A549 (cell line): ENCODE results near the gene HOXA4. TPM values are rescaled to one million over a fixed set of nuclear protein-coding genes. Genes with fewer than 3 reads are reported as not detected.

Experiments
- ATAC-seq, 2 experiments: fragments of 200-7000 bp in 1 of 2; fragments of >200 bp in 1 of 2; cut with Nextera tagmentation in 1 of 2; cut with Tn5 transposase in 1 of 2; 3 replicates each; pipeline versions ENCODE4 v1.8.0 to v1.9.1; 2018 to 2020; ENCODE audit warnings: mild to moderate bottlenecking in 1 of 2, moderate library complexity in 1 of 2
- CTCF ChIA-PET: fragments of 300-600 bp; sonication (Branson Sonifier 250); formaldehyde crosslinking; extraction: SDS; loops from one replicate; lab custom pipeline; 2021; ENCODE audit warnings: antibody characterized with exemption, inconsistent platforms; lab: Yijun Ruan, JAX
- POLR2A ChIA-PET: fragments of 350-600 bp; formaldehyde crosslinking; extraction: SDS; loops from one replicate; lab custom pipeline; 2021; ENCODE audit warnings: antibody characterized with exemption, inconsistent platforms; lab: Yijun Ruan, JAX
- DNase-seq, 2 experiments: peaks; one replicate each; pipeline versions ENCODE4 v3.0.0 to v3.0.0-alpha.2; 2011 to 2016; ENCODE audit warnings: low read depth in 1 of 2, low spot score in 1 of 2
- FAIRE-seq: peaks from 2 replicates; lab custom pipeline; 2011; peaks lifted over from hg19 to GRCh38; lab: Jason Lieb, UNC
- H3K27ac ChIP-seq, 2 experiments: fragments of >200 bp; sonication (Bioruptor Twin); formaldehyde crosslinking; 3 replicates each; pipeline ENCODE4 v1.5.1; 2016 to 2017
- H3K4me1 ChIP-seq: fragments of >200 bp; sonication (Bioruptor Twin); formaldehyde crosslinking; 3 replicates; pipeline ENCODE4 v1.6.1; 2016
- H3K4me2 ChIP-seq: fragments of >200 bp; sonication (Bioruptor Twin); formaldehyde crosslinking; 3 replicates; pipeline ENCODE4 v1.6.1; 2016
- H3K4me3 ChIP-seq: fragments of >200 bp; sonication (Bioruptor Twin); formaldehyde crosslinking; 3 replicates; pipeline ENCODE4 v1.5.1; 2016
- H3K9me3 ChIP-seq: fragments of >200 bp; sonication (Bioruptor Twin); formaldehyde crosslinking; 3 replicates; pipeline ENCODE4 v1.6.1; 2016
- ATOH8 ChIP-seq: fragments of 250-450 bp; sonication (Bioruptor Pico); IDR thresholded peaks from 2 replicates; pipeline ENCODE4 v1.5.0; 2020; ENCODE audit warnings: low read depth, mild to moderate bottlenecking, moderate library complexity
- CBX2 ChIP-seq: fragments of 200-600 bp; sonication (generic); IDR thresholded peaks from 2 replicates; pipeline ENCODE4 v1.6.1; 2016; ENCODE audit warnings: low read depth, mild to moderate bottlenecking, borderline replicate concordance
- CBX8 ChIP-seq: fragments of 200-600 bp; sonication (generic); IDR thresholded peaks from 2 replicates; pipeline ENCODE4 v1.6.1; 2016
- CHD2 ChIP-seq: fragments of 150-350 bp; IDR thresholded peaks from 2 replicates; pipeline ENCODE4 v1.6.1; 2014; ENCODE audit warnings: low read length; ENCODE audit not compliant: partially characterized antibody
- CTCF ChIP-seq: fragments of >200 bp; sonication (Bioruptor Twin); formaldehyde crosslinking; IDR thresholded peaks from 3 replicates; pipeline ENCODE4 v1.5.1; 2016
- E2F6 ChIP-seq: IDR thresholded peaks from 2 replicates; pipeline ENCODE4 v1.6.1; 2012; ENCODE audit warnings: low read depth, borderline replicate concordance
- EHF ChIP-seq: fragments of 250-450 bp; sonication (Bioruptor Pico); IDR thresholded peaks from 2 replicates; pipeline ENCODE4 v1.5.0; 2020; ENCODE audit warnings: mild to moderate bottlenecking
- EHMT2 ChIP-seq: fragments of 200-600 bp; sonication (generic); IDR thresholded peaks from 2 replicates; pipeline ENCODE4 v1.6.1; 2016; ENCODE audit warnings: antibody characterized with exemption, low read depth, mild to moderate bottlenecking, moderate library complexity
- ELK1 ChIP-seq: fragments of 150-350 bp; IDR thresholded peaks from 2 replicates; pipeline ENCODE4 v1.6.1; 2014; ENCODE audit warnings: low read depth, mild to moderate bottlenecking, low read length
- EP300 ChIP-seq, 2 experiments: fragments of >200 bp; sonication (Bioruptor Twin); formaldehyde crosslinking; IDR thresholded peaks; 2 replicates in 1 of 2; 3 replicates in 1 of 2; pipeline ENCODE4 v1.6.1; 2016 to 2017
- ESRRA ChIP-seq: fragments of 150-350 bp; IDR thresholded peaks from 2 replicates; pipeline ENCODE4 v1.6.1; 2014; ENCODE audit warnings: mild to moderate bottlenecking, low read length, borderline replicate concordance
- FOSB ChIP-seq: fragments of 250-450 bp; sonication (Bioruptor Pico); IDR thresholded peaks from 2 replicates; pipeline ENCODE4 v1.5.0; 2020; ENCODE audit warnings: mild to moderate bottlenecking, moderate library complexity
- FOSL2 ChIP-seq, 2 experiments: fragments of 450-650 bp in 1 of 2; fragments of >200 bp in 1 of 2; sonication (Bioruptor Twin) in 1 of 2; formaldehyde crosslinking; IDR thresholded peaks; 2 replicates each; pipeline versions ENCODE4 v1.5.0 to v1.6.1; 2016 to 2020; ENCODE audit warnings: mild to moderate bottlenecking in 1 of 2, moderate library complexity in 1 of 2
- FOXS1 ChIP-seq: fragments of 250-450 bp; sonication (Bioruptor Pico); IDR thresholded peaks from 2 replicates; pipeline ENCODE4 v1.5.0; 2020; ENCODE audit warnings: mild to moderate bottlenecking, moderate library complexity
- GATA3 ChIP-seq: IDR thresholded peaks from 2 replicates; pipeline ENCODE4 v1.6.1; 2012; ENCODE audit warnings: borderline replicate concordance
- HDAC2 ChIP-seq: fragments of 200-600 bp; sonication (generic); IDR thresholded peaks from 2 replicates; pipeline ENCODE4 v1.6.1; 2016
- HES2 ChIP-seq: fragments of >200 bp; sonication (Bioruptor Twin); formaldehyde crosslinking; IDR thresholded peaks from 2 replicates; pipeline ENCODE4 v1.6.1; 2016
- HOXB5 ChIP-seq: fragments of 250-450 bp; sonication (Bioruptor Pico); IDR thresholded peaks from 2 replicates; pipeline ENCODE4 v1.5.0; 2020; ENCODE audit warnings: mild to moderate bottlenecking, moderate library complexity
- JUN ChIP-seq, 2 experiments: fragments of >200 bp; sonication (Bioruptor Twin); formaldehyde crosslinking; IDR thresholded peaks; 2 replicates in 1 of 2; 3 replicates in 1 of 2; pipeline ENCODE4 v1.6.1; 2016 to 2017
- JUNB ChIP-seq: fragments of >200 bp; sonication (Bioruptor Twin); formaldehyde crosslinking; IDR thresholded peaks from 2 replicates; pipeline ENCODE4 v1.6.1; 2016
- KDM1A ChIP-seq: fragments of 200-600 bp; sonication (generic); IDR thresholded peaks from 2 replicates; pipeline ENCODE4 v1.6.1; 2016; ENCODE audit warnings: low read depth, mild to moderate bottlenecking
- KDM5A ChIP-seq: fragments of 200-600 bp; sonication (generic); IDR thresholded peaks from 2 replicates; pipeline ENCODE4 v1.6.1; 2016; ENCODE audit warnings: antibody characterized with exemption, mild to moderate bottlenecking
- MAFK ChIP-seq: fragments of 450-650 bp; IDR thresholded peaks from 2 replicates; pipeline ENCODE4 v1.6.1; 2014; ENCODE audit not compliant: partially characterized antibody
- MAZ ChIP-seq: fragments of 150-350 bp; IDR thresholded peaks from 2 replicates; pipeline ENCODE4 v1.6.1; 2014; ENCODE audit warnings: antibody characterized with exemption, low read depth, low read length, borderline replicate concordance
- MYC ChIP-seq: IDR thresholded peaks from 2 replicates; pipeline ENCODE4 v1.6.1; 2012; ENCODE audit warnings: mild to moderate bottlenecking, inconsistent platforms, low read length, improper control_type of control experiment, borderline replicate concordance
- NFE2L2 ChIP-seq: fragments of 150-350 bp; conservative IDR thresholded peaks from 2 replicates; pipeline ENCODE4 v1.6.1; 2014; ENCODE audit warnings: low read length
- NR3C1 ChIP-seq: fragments of >200 bp; sonication (Bioruptor Twin); formaldehyde crosslinking; IDR thresholded peaks from 3 replicates; pipeline ENCODE4 v1.6.1; 2017
- PBX3 ChIP-seq: IDR thresholded peaks from 2 replicates; pipeline ENCODE4 v1.6.1; 2012
- PHF8 ChIP-seq: fragments of 200-600 bp; sonication (generic); IDR thresholded peaks from 2 replicates; pipeline ENCODE4 v1.6.1; 2016; ENCODE audit warnings: low read depth, mild to moderate bottlenecking, antibody characterized with exemption, moderate library complexity, borderline replicate concordance
- RAD21 ChIP-seq, 2 experiments: fragments of >200 bp in 1 of 2; sonication (Bioruptor Twin) in 1 of 2; formaldehyde crosslinking in 1 of 2; IDR thresholded peaks in 1 of 2; conservative IDR thresholded peaks in 1 of 2; 2 replicates in 1 of 2; 3 replicates in 1 of 2; pipeline ENCODE4 v1.6.1; 2012 to 2018; ENCODE audit warnings: inconsistent platforms in 1 of 2
- RNF2 ChIP-seq: fragments of 200-600 bp; sonication (generic); IDR thresholded peaks from 2 replicates; pipeline ENCODE4 v1.6.1; 2016; ENCODE audit warnings: low read depth, mild to moderate bottlenecking, antibody characterized with exemption, moderate library complexity, borderline replicate concordance
- SMC3 ChIP-seq: fragments of >200 bp; sonication (Bioruptor Twin); formaldehyde crosslinking; IDR thresholded peaks from 3 replicates; pipeline ENCODE4 v1.6.1; 2018; ENCODE audit warnings: inconsistent platforms
- TFCP2L1 ChIP-seq: fragments of 250-450 bp; sonication (Bioruptor Pico); IDR thresholded peaks from 2 replicates; pipeline ENCODE4 v1.5.0; 2021; ENCODE audit warnings: mild to moderate bottlenecking
- TP53 ChIP-seq: fragments of 250-450 bp; sonication (Bioruptor Pico); IDR thresholded peaks from 2 replicates; pipeline ENCODE4 v1.5.0; 2021; ENCODE audit warnings: mild to moderate bottlenecking, moderate library complexity
- ZC3H11A ChIP-seq: fragments of 450-650 bp; IDR thresholded peaks from 2 replicates; pipeline ENCODE4 v1.6.1; 2014; ENCODE audit warnings: antibody characterized with exemption, mild to moderate bottlenecking
- WGBS: methylation state at CpG from one replicate; pipeline ENCODE4 v1.1.6; 2017; ENCODE audit errors: missing lambda C conversion rate; 5-methylcytosine and 5-hydroxymethylcytosine counted together
- polyA plus RNA-seq, 4 experiments: library from polyadenylated mRNA; depleted of rRNA in 3 of 4; stranded (reverse); fragments of >200 nt; fragmentation: RNase III in 1 of 4; extraction: RNeasy Plus Mini Kit Qiagen cat#74134 plus additional on column Dnase treatment in 1 of 4; gene quantifications; 2 replicates in 3 of 4; 3 replicates in 1 of 4; pipeline ENCODE4 v1.2.3, GENCODE V29; 2011 to 2017

The HOXA4 gene
- polyA plus RNA-seq, 2 of the 4 experiments (the other 2 are of a cell fraction), result 2.1 to 2.6 TPM

GRCh38 chr7:27143023-27143949 is 12.7 kb upstream of the HOXA4 start, which contains the start of gene HOXA5:
HOXA5 (minus strand) TSS chr7:27143681; CDS start chr7:27143607, 74 bp downstream.
- Histone ChIP-seq H3K9me3 (no peaks in the 10 kb centered on the region), H3K27ac (peak within 1 kb of the TSS; percentile 79 to 93), H3K4me1 (peaks cover 5% of the 10 kb centered on the region; the same call in 2 of the 3 replicates), H3K4me2 (peak within 1 kb of the TSS; percentile 87), H3K4me3 (peak within 1 kb of the TSS; percentile 72)
- CTCF ChIA-PET, result interaction anchor here (0.6 to 11.1 kb wide), 37 partner anchors 8 to 905 kb away, joined by 3 to 160 read pairs (median 5); partner anchors contain the start of genes HOXA3, HOXA4, HOXA7 and HOXA9
- ATAC-seq (peak; percentile 78 to 85), DNase-seq (peak; percentile 95 to 96), FAIRE-seq (peak; percentile 80)
- WGBS, result 50% methylated on average over 77 of the region's 86 CpGs
- POLR2A ChIA-PET, result interaction anchor here (0.7 to 1.4 kb wide), 7 partner anchors 14 to 444 kb away, joined by 3 to 7 read pairs (median 4); partner anchors contain the start of genes HOXA7 and SKAP2
- no peak for TF ChIP-seq GATA3
- TF ChIP-seq CHD2, result no peak
- no peak; the same call in none of the 2 replicates for TF ChIP-seq PHF8
- TF ChIP-seq CTCF, result peak; percentile 88
- no peak for TF ChIP-seq ATOH8 (CRISPR knock-in tag)
- TF ChIP-seq TFCP2L1 (CRISPR knock-in tag), result no peak
- peak; percentile 49; the same call in 1 of the 2 replicates for TF ChIP-seq MYC
- TF ChIP-seq NFE2L2, result no peak
- no peak for TF ChIP-seq ESRRA
- no peak for TF ChIP-seq MAZ
- no peak for TF ChIP-seq RNF2
- TF ChIP-seq EP300 (IDR thresholded peaks at IDR 0.05), result no peak
- TF ChIP-seq PBX3, result no peak
- TF ChIP-seq FOSL2 (IDR thresholded peaks at IDR 0.05), result no peak
- no peak for TF ChIP-seq FOSL2 (CRISPR knock-in tag; IDR thresholded peaks at IDR 0.05)
- no peak for TF ChIP-seq KDM1A
- TF ChIP-seq NR3C1, result no peak
- peak; percentile 77 for TF ChIP-seq SMC3
- TF ChIP-seq JUN (IDR thresholded peaks at IDR 0.05), result peak; percentile 32 to 40; a peak in 1 of 5 replicates
- no peak for TF ChIP-seq FOSB (CRISPR knock-in tag)
- no peak for TF ChIP-seq HOXB5 (CRISPR knock-in tag)
- TF ChIP-seq RAD21 (conservative IDR thresholded peaks at IDR 0.05 in 1 of 2, IDR thresholded peaks at IDR 0.05 in 1 of 2), result peak; percentile 73 to 91
- TF ChIP-seq KDM5A, result 0 out of 2 replicates have a peak, but pooled peaks have one; percentile 51
- TF ChIP-seq HDAC2, result no peak
- TF ChIP-seq HES2, result no peak
- no peak for TF ChIP-seq MAFK
- TF ChIP-seq EHF, result no peak
- TF ChIP-seq ZC3H11A, result no peak
- TF ChIP-seq E2F6, result no peak
- no peak for TF ChIP-seq EHMT2
- no peak for TF ChIP-seq CBX2
- no peak for TF ChIP-seq JUNB
- TF ChIP-seq ELK1, result no peak
- no peak for TF ChIP-seq TP53 (CRISPR knock-in tag)
- TF ChIP-seq CBX8, result no peak
- no peak for TF ChIP-seq FOXS1 (CRISPR knock-in tag)
